NCI-H146 treated with DMSO at 0.1 percent for 48 hours (cell line): ENCODE measurements around the gene VILL.
"Not testable (repeated sequence)": the region's sequence is repeated elsewhere in the genome, so short reads cannot be mapped to it uniquely, and the experiment has no call there.

Experiments
- DNase-seq: peaks from one replicate; lab custom pipeline; 2025; ENCODE audit not compliant: unreplicated experiment; lab: John Stamatoyannopoulos, UW

Gene VILL

DNA sequence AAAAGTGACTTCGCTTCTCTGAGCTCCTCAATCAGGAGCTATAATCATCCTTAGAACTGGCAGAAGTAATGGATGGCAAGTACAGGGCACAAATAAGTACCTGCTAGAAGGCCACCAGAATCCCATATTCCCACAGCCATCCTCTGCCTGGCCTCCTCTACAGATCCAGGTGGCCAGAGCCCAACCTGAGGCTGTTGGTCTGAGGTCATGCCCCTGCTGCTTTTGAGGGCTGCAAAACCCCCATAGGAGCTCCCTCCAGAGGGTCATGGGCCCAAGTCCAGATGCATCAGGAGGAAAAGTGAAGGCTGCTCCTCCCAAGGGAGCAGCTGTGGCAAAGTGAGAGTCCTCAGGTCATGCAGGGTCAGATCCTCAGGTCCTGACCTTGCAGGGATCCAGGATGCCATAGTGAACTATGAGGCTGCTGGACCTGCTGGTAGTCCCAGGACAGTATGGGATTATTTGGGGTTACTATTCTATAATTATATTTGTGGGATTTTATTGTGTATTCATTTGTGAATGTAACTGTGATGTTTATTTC is 41.8 kb downstream of the VILL start:
- no peak for DNase-seq

DNA sequence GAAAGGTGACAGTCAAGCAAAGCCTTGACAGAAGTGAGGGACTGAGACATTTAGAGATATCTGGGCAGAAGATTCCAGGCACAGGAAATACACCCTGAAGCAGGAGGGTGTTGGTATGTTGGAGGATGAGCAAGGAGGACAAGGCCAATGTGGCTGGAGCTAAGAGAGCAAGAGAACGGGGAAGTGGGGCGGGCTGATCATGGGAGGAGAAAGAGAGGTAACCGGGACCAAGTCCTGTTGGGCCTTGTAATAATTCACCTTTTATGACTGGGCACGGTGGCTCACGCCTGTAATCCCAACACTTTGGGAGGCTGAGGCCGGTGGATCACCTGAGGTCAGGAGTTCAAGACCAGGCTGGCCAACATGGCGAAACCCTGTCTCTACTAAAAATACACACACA is 43.0 kb downstream of the VILL start:
- DNase-seq: not testable (repeated sequence)

DNA sequence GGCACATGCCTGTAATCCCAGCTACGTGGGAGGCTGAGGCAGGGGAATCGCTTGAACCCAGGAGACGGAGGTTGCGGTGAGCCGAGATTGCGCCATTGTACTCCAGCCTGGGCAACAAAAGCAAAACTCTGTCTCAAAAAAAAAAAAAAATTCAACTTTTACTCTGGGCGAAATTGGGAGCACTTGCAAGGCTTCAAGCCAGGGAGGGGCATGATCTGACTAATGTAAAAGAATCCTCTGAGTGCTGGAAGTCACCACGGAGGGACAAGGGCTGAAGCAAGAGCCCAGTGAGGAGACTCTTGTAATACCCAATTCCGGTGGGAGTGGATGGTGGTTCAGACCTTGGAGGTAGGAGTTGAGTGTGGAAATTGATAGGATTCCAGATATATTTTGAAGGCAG is 43.7 kb downstream of the VILL start:
- not testable (repeated sequence) for DNase-seq

- DNase-seq: no peak
Observed at GRCh38 chr3:38036286-38036685, 45.7 kb downstream of the VILL start.

DNA sequence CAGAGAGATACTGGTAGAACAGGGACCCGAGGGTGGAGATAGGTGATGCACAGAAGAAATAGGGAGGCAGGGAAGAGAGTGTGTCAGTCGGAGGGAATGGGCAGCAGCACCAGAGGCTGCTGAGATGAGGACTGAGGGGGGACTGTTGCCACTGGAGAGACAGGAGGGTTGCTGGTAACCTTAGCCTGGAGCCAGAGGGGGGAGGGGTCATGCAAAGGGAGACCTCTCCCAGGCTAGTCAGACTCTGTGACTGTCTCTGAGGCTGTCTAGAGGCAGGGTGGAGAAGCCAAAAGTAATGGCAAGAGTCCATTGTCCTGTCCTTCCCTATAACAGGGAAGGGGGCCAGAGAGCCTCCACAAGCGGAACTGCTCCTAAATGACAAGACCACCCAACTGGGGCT is 46.3 kb downstream of the VILL start:
- DNase-seq: no peak

- no peak for DNase-seq
Observed at GRCh38 chr3:38038447-38038911, 47.9 kb downstream of the VILL start.

- no peak for DNase-seq
Observed at GRCh38 chr3:38039101-38039898, 48.7 kb downstream of the VILL start, which contains the start of gene DLEC1. DLEC1 (plus strand) TSS chr3:38039208; CDS start chr3:38039226, 18 bp downstream.

DNA sequence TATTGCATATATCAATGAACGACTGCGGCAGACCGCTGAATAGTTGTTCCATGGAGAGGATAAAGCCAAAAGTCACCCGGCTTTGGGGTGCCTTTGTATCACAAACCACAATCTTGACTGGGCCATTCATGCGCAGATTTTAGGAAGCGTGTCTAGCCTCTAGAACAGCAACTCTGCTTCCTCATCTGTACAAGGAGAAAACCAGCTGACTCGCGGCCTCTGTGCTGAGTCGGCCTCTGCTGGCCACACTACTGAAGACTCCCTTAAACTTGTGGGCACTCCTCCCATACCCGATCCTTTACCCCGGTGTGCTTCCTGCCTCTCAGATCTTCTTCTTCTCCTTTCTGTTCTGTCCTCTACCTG is 49.3 kb downstream of the VILL start:
- DNase-seq: no peak

DNA sequence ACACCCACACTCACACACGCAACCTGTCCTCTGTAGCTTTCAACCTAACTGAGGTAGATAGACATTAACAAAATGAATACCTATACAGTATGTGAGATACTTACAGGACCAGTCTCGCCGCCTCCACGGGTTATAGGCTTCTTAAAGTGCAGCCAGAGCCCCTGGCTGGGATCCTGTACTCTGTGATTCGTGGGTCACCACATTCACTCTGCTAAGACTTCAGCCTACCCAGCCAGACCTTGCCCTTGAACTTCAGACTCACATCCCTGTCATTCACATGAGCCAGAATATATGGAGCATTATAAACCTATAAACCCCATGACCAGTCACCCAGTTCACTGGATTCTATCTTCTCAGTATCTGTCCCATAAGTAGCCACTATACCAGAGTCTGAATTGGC is 49.8 kb downstream of the VILL start:
- no peak for DNase-seq

- no peak for DNase-seq
Observed at GRCh38 chr3:38043486-38043885, 52.9 kb downstream of the VILL start.

GRCh38 chr3:38046027-38046426 is 55.4 kb downstream of the VILL start:
- DNase-seq: no peak

- no peak for DNase-seq
Observed at GRCh38 chr3:38046821-38047220, 56.2 kb downstream of the VILL start.

DNA sequence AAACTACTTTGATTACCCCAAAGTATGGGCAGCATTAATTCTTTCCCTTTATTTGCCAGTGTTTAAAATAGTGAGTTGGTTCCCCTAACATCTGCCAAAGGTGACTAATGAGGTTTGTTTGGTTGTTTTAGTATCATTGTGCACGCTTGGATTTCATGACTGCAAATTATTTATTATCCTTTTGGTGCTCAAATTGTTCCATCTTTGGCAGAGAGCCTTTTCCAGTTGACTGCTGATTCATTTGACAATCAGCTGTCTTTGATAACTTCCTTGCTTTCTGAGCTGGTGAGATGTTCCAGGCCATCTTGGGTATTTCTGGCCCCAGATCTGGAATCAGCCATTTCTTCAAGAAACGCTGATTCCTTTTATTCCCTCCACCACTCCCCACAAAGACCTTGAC is 57.3 kb downstream of the VILL start:
- DNase-seq: no peak

- DNase-seq: no peak
Observed at GRCh38 chr3:38049358-38050126, 59.0 kb downstream of the VILL start.

DNA sequence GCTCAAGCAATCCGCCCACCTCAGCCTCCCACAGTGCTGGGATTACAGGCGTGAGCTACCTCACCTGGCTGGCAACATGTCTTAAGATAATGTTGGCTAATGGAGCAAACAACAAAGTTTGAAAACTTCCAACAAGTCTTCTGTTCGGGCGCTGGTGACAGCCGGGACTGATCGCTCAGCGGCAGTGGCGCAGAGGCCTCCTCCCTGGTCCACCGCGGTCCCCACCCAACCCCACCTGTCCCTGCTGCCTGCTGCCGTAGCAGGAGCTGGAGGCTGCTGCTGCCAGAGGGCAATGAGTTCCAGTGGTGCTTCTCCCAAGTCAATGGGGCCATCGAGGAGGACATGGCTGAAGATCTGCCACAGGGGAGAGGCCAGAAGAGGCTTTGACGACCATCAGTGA is 60.5 kb downstream of the VILL start:
- DNase-seq: no peak

DNA sequence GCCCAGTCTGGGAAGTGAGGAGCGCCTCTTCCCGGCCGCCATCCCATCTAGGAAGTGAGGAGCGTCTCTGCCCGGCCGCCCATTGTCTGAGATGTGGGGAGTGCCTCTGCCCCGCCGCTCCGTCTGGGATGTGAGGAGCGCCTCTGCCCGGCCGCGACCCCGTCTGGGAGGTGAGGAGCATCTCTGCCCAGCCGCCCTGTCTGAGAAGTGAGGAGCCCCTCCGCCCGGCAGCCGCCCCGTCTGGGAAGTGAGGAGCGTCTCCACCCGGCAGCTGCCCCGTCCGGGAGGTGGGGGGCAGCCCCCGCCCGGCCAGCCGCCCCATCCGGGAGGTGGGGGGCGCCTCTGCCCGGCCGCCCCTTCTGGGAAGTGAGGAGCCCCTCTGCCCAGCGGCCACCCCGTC is 62.7 kb downstream of the VILL start:
- not testable (repeated sequence) for DNase-seq

DNA sequence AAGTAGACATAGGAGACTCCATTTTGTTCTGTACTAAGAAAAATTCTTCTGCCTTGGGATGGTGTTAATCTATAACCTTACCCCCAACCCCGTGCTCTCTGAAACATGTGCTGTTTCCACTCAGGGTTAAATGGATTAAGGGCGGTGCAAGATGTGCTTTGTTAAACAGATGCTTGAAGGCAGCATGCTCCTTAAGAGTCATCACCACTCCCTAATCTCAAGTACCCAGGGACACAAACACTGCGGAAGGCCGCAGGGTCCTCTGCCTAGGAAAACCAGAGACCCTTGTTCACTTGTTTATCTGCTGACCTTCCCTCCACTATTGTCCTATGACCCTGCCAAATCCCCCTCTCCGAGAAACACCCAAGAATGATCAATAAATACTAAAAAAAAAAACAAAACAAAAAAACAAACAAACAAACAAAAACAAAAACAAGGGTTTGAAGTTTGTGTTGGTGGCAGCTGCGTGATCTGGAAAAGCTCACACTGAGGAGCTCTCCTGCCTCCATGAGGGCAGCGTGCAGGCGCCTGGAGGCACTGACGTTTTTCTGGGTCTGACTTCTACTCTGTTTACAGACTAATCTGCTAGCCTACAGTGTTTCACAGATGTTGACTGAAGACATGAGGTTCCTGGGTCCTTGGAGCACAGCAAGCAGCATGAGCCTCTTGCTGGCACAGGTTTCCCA is 63.4 kb downstream of the VILL start:
- DNase-seq: not testable (repeated sequence)

DNA sequence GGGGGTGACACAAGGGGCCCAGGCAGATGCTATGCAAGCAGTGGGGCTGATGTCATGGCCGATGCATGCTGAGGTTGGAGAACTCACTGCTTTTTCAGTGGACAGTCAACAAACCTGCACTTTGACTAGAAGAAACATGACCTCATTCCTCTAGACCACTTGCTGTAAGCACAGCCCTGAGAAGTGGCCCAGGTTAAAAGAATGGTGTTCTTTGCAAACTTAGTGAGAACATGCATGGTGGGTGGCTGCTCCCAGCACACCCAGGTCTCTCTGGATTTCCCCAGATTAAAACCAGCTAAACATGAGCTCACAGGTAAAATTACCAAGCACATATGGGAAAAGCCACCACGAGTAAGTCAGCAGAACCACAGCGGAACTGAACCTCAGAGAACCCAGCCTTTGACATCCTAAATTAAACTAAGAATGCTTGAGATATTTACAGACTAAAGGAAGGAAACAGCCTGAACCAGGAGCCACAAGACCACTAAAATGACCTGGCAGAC is 64.0 kb downstream of the VILL start:
- DNase-seq: no peak
